ENCODE data around the gene LHFPL6. TPM values are rescaled to one million over a fixed set of nuclear protein-coding genes. Genes with fewer than 3 reads are reported as not detected.

LHFPL6 gene
- total RNA-seq, 1 donor from 2014 or later: 24.1 TPM

DNA sequence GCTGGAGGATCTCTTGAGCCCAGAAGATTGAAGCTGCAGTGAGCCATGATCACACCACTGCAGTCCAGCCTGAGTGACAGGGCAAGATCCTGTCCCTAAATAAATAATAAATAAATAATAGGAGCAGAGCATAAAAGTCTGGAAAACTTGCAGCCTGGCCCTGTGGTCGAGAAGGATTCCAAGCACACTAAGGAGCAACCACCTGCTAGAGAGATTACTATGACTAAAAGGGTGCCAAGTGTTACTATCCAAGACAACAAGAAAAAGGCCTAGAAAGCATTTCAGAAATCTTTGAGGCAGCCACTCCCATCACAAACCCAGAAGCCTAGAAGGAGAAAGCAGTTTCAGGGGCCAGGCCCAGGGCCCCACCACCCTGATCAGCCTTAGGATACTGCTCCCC, 46.1 kb downstream of the LHFPL6 start:
- DNase-seq (ENCODE audit: low read depth, low spot score): no peak

DNA sequence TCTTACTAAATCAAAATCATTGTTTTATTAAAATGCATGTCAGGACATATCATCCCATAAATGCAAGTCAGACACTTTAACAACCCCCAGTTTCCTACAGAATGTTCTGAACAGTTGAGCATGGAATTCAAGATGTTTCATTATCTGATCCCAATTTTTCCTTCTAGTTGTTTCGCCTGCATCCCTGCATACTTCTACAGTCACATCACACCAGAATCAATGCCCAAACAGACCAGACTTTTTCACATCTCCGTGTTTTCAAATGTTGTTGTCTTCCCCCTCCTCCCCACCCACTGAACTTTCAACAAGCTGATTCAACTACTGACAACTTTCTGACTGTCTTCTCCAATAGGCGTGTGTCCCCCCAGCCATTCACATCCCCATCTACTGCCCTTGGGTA, 48.6 kb downstream of the LHFPL6 start:
- no peak for DNase-seq (ENCODE audit: low read depth, low spot score)

DNA sequence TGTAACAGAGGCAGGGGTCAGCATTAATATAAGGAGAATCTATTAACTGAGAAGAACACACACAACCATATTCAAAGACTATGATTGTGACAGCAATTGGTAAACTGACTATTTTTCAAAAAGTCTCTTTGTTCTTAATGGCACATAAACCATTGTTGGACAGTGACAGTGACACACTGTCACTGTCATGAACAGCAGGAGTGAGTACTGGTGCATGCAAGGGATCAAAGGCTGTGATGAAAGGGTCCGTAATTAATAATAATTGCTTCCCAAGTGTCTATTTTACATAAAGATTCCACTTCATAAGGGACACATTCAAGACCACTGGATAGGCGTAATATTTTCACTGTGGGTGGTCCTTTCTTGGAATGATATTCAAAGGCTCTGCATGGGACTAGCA, 50.7 kb downstream of the LHFPL6 start:
- DNase-seq (ENCODE audit: low read depth, low spot score): no peak

DNA sequence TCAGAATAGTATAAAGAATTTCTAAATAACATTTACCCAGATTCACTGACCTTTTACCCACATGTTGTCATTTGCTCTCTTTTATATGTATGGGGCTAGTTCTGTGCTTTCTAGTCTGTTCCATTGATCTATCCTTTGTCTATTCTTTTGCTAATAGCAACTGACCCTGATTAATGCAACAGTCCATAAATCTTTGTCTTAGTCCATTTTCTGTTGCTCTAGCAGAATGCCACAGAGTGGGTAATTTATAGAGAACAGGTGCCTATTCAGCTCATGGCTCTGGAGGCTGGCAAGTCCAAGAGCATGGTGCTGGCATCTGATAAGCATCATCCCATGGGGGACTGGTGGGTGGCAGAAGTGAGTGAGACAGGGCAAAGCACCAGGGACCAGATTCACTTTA, 52.1 kb downstream of the LHFPL6 start:
- DNase-seq (ENCODE audit: low read depth, low spot score): no peak

DNA sequence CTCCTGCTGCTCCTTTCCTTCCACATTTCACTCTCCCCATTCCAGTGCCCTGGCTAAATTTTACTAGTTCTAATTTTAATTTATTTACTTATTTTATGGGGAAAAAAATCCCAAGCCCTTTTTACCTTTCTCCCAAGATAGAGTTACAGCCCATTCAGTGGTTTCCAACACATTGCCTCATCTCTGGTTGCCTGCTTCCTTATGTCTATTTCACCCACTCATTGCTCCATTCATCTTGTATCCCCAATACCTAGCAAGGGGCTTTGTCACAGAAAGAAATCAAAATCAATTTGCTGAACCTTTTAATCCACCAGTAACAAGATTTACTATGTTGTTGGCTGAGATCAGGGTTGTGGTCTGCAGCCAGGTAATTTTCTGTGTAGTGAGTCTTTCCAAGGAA, 55.9 kb downstream of the LHFPL6 start:
- no peak for DNase-seq (ENCODE audit: low read depth, low spot score)

DNA sequence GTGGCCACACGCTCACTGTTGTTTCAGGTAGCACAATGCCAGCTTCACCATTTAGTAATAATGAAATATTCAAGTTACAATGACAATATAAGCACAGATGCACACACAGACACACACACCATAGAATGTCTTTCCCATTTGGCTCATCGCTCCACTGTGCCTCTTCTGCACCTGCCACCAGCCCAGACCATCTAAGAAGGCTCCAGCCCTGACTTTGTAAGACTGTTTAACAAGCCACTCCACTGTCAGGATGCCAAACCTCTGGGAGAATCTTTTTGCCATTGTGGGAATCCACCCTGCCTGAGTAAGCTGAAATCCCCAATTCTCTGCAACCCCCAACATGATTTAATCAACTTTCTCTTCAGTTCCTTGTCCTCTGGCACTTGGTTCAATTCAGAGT, 60.6 kb downstream of the LHFPL6 start:
- DNase-seq (ENCODE audit: low read depth, low spot score): no peak

DNA sequence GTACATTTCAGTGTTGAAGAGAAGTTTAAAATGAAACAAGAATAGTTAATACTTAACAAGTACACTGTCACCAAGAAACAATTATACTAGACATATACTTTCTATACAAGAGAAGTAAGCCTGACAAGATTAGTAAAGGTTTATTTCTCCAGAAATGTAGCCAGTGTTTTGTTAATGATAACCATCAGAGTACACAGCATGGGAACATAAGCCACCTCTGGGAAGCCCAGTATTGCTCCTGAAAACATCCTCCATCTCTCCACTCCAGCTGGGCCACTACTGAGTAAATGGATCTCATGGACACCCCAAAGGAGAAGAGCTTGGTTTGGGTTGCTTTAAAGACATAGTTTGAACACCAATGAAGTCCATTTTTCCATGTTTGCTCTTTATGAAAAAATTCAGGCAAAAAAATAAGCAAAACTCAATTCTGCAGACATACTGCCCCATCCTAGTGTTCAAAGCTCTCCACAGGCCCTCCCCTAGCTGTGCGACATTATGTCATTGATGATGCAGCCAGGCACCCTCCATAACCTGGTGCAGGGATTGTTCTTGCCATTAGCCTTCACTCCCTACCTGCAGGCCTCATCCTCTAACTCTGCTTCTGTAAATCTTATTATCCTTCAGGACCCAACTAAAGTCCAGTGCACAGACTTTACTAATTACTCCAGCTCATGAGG, 61.9 kb downstream of the LHFPL6 start:
- no peak for DNase-seq (ENCODE audit: low read depth, low spot score)

DNA sequence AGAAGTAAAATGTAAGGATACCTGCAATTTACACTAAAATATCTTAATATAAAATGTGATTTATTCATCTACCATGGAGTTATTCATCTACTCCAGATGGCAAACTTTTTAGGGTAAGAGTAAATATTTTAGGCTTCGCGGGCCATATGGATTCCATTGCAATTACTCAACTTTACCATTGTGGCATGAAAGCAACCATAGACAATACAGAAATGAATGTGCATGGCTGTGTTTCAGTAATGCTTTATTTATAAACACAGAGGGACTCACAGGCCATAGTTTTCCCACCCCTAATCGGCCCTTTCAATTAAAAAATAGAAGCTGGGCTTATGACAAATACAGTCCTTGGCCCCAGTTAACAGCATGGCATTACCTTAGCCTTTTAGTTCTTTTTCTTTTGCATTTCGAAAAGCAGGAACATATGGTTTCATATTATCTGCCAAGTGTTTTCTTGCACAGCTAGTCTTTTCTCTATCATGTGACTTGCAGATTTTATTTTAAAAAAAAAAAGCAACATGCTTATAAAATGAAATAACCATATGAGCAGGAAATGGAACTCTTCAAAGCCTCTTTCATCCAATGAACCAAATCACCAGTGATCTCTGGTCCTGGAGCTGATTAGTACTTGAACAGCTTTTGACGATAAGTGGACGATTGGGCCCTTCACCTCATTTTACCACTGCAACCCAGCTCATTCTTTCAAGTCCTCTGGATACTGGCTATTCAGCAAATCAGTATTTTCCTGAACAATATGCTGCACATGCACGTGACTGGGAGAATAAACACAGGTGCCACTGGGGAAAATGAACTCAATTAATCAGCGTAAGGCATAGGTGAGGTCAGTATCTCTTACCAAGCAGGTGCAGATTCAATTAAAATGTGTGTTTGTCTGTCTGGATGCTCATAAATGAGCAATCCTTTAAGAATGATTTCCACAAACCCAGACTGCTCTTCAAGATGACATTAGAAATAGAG, 63.9 kb downstream of the LHFPL6 start:
- DNase-seq (ENCODE audit: low read depth, low spot score): no peak

DNA sequence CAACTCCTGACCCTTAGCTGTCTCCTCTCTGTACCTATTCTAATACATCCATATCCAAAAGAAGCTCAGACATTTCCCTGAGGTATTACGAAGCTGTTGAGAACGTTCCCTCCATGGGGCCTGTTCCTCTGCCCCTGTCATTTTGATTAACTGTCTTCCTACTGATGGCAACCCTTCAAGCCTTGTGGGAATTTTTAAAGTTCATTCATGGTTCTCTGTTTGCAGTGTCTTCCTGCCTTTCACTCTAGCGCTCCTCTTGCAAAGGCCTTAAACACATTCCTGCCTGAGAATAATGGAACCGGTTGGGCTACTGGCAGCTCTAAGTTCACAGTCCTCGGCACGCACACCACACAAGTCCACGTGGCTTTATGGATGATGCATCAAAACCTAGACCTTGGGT, 66.1 kb downstream of the LHFPL6 start:
- DNase-seq (ENCODE audit: low read depth, low spot score): no peak

DNA sequence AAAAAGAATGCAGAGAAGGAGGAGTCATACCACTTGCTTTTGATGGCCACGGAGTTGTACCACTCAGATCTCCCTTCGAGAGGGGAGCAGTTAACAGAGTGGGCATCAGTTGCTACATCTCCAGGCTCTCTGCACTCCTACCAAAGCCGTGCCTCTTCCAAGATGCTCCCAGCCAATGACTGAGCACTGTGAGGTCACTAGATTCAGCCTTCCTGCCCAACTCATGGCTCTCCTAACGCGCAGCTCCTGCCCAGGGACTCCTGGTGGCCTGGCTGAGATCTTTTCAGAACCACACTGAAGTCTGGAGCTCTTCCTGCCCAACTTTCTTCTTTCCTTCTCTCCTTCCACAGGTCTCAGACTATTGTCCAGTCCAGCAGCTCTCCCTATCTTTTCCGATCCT, 66.7 kb downstream of the LHFPL6 start:
- DNase-seq (ENCODE audit: low read depth, low spot score): no peak

DNA sequence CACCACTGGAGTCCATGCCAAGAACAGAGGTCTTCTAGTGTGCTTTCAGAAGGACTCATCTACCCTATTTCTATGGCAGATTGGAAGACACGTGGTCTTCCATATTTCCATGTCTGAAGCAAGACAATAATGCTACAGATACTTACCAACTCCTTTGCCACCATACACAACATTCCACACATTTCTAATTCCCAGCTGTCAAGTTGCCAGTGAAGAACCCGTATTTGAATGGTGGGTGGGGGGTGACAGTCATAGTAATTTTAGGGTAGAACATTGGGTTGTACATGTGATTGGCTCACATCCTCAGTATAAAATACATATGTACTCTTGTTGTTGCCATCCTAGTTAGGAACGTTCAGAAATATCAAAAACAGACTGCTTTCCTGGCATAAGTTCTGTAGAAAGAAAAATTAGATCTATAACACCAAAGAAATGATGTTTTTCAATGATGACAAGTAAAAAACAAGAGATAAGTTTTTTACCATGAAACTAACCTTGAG, 69.3 kb downstream of the LHFPL6 start:
- DNase-seq (ENCODE audit: low read depth, low spot score): no peak

DNA sequence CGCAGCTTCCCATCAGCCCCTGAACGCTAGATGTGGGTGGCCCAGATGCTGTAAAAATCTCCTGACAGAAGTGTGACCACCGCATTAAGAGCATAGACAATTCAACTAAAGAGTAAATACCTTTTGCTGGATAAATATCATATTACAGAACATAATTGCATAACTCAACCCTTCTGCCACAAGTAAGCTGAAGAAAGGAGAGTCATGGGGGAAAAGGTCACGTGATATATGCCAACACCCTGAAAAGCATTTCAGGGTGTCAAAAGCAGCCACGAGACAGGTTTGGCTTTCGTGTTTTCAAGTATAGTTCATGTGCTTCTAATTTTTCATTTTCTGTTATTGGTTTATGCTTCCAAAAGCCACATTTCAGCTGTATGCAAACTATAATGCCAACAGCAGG, 71.3 kb downstream of the LHFPL6 start:
- DNase-seq (ENCODE audit: low read depth, low spot score): no peak

DNA sequence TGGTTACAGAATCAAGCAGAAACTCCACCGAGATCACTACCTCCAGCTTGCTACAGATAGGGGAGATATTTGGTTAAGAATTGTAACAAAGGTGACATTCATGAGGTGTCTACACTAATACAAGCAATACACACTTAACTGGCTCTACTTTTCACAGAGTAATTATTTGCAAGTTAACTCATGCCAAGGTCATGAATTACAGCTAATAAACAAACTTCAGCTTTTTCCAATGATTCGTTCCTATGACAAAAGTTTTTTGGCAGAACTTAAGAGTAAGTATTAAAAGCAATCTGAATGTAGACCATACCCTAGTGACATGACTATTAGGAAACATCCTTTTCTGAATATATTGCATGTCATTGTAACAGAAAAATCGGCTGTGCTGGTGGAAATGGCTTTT, 72.1 kb downstream of the LHFPL6 start:
- no peak for DNase-seq (ENCODE audit: low read depth, low spot score)

DNA sequence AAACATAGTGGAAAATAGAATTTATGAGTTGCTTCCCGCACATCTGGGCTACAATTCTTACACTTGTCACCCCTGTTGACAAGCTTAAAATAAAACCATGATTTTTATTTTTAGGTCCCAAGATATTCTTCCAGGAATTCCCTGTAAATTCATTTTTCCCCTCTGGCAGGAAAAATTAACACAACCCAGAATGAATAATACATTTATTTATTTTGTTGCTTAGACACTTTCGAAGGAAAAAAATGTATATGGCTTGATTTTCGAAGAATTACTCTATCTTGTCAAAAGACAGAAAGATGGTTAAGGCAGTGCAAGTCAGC, 74.4 kb downstream of the LHFPL6 start:
- DNase-seq (ENCODE audit: low read depth, low spot score): no peak

DNA sequence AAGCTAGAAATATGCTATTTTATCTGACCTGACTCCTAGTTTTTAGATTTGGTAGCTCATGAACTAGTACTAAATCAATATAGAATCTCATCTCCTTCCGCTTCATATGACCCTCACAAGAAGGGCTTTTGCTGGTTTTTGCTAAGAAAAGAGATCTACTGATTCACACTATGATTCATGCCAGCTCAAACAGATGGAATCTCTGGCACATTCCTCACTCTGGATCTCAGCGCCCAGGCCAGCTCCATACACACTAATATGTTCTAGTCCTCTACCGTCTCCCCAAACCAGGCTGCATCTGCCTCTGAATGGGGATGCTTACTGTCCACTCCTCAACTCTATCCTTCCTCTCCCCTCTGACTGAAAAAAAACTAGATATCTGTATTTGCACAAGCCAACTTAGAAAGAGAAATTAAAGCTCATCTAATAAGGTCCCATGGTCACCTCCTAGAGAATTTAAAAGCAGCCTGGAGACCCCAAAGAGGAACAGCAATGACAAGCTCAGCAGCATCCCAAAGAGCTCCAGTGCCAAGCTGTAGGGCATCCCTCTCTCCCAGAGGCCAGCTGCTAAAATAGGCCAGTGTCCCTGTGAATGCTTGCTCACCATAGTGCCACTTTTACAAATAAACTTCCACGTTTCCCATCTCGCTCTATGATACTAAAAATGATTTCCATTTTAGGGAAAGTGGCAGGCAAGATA, 74.9 kb downstream of the LHFPL6 start:
- peak; percentile 62 for DNase-seq (ENCODE audit: low read depth, low spot score)

DNA sequence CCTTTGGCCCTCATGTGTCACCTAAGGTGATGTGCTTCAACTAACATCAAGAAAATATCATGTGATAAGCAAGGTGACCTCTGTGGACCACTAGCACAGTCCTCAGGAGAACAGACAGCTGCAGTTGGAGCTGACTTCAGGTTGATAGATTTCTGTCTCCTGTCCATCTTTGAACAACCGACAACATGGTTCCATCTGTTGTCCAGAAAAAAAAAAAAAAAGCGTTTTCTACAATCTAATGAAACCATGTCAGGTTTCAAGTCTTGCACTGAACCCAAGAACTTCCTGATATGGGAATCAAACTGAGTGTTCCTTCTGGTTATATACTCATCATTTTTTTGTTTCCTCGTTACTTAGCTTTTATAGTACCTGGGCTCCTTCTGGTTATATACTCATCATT, 75.7 kb downstream of the LHFPL6 start:
- DNase-seq (ENCODE audit: low read depth, low spot score): no peak

DNA sequence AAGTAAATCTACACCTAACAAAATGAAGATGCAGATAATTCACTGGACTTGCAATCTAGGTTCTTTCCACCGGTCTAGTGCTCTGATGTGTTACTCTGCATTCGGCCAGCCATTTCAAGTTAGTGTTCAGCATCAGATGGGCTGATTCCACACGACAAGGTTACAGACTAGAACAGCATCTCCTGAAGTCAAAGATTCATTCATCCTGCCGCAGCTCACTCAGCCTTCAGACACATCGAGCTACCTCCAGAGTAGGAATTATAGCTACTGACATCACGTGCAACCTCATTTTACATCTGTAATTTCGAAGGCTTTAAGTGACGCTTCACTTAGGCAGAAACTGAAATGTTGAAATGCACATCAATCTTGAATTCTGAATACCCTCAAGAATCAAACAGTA, 76.5 kb downstream of the LHFPL6 start:
- no peak for DNase-seq (ENCODE audit: low read depth, low spot score)

DNA sequence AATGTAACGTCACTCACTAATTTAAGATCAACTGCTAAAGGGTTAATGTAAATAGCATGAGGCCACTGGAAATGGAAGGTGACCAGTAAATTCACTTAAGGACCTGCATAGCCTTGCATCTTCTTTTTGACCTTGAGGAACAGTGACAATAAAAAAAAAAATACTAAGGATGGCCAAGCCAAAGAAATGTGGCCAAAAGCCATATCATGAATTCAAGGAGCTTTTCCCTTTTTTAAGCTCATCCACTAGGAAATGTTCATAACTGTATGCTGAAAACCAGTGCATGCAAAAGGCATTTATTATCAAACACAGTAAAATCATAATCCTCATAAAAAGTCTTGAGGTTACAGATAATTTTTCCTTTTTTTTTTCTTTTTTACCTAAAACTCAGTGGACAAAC, 77.5 kb downstream of the LHFPL6 start:
- no peak for DNase-seq (ENCODE audit: low read depth, low spot score)

DNA sequence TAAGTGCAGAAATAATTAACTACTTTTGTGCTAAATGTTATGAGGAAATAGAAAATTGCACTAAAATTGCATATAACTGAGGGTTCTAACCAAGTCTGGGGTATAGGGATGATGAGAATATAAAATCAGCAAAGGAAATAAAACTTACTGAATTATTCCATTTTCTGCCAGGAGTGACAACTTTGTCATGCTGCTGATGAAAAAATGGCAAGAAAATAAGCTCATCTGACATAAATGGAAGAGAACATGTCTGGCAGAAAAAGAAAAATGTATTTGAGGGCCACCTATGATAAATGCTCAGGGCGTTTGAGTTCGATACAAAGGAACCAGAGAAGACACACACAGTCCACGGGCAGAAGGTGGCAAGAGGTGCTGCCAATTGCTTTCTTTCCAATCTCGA, 78.2 kb downstream of the LHFPL6 start:
- no peak for DNase-seq (ENCODE audit: low read depth, low spot score)

DNA sequence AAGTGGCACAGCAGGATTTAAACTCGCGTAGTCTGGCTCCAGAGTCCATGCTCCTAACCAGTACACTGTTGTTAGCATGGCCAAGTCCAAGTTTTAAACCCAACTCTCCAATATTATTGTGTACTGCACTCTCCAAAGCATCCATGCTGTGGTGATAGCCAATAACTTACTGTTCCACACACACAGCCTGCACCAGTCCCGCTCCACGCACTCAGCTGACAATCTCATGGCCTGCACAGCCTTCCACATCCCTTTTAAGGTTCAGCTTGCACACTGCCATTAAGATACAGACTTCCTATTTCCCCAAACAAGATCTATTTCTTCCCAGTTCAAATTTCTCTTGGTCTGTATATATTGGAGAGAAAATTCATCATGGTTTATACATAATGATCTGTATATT, 80.7 kb downstream of the LHFPL6 start:
- no peak for DNase-seq (ENCODE audit: low read depth, low spot score)

DNA sequence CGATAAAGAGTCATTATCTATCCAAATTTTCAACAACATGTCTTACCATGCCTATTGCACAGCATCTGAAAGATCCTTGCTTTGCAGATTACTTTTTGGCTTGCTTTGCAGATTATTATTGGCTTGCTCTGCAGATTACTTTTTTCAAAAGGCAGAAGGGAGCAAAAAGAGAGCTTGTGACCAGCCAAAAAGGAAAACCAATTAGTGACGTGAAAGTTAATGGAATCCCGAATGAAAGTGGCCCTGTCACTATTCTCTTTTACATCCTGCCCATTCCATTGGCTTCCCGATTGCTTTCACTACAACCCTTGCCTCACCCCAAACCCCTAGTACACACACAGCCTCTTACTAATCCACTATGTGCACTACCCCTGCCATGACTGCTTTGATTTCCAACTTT, 81.3 kb downstream of the LHFPL6 start:
- DNase-seq (ENCODE audit: low read depth, low spot score): no peak

DNA sequence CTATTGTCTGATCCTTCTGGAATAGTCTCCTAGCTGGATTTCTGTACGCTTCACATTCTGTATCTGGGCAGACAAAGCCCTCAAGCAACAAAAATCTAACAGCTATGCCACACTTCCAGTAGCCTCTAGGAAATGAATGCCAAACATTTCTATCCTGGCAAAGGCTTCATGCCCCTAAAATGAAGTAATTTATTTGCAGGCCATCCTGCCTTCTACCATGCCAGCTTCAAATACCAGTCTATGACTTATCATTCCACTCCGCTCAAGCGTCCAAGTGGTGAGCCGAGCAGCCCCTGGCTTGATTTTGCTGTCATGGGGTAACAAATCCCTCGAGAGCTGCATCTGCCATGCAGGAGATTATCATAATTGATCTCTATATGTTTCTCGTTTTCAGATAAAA, 86.9 kb downstream of the LHFPL6 start:
- DNase-seq (ENCODE audit: low read depth, low spot score): no peak
